ENCODE data around the gene ARGLU1.
A peak's percentile ranks its signal among the peaks of the same experiment; 100 is the strongest.

ARGLU1 gene

DNA sequence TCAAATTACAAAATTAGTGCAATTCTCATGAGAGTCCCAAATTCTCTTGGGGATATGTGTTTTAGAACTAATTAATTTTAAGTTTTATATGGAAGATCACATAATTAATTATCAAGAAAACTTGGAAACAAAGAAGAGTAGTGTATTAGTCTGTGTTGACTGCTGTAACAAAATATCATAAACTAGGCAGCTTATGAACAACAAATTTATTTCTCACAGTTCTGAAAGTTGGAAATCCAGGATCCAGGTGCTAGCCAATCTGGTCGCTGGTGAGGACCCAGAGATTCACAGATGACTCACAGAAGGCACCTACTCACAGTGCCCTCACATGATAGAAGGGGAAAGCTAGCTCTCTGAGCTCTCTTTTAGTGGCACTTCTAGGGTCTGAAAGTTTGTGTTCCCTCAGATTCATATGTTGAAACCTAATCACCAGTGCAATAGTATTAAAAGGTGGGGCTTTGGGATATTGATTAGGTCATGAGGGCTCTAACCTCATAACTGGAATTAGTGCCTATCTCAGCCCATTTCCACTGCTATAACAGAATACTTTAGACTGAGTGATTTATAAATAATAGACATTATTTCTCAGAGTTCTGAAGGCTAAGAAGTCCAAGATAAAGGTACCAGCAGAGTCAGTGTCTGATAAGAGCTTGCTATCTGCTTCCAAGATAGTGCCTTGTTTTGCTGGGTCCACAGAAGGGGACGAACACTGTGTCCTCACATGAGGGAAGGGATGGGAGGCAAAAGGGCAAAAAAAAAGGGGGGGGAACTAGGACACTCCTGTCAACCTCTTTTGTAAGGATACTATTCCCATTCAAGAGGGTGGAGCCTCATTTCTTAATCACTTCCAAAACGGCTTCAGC, 1.5 kb upstream of the ARGLU1 start:
- no CpG with 5 or more reads among the region's 3 CpGs for WGBS (ENCODE audit: extremely low coverage, insufficient coverage, insufficient read length)
- H2AFZ ChIP-seq (ENCODE audit: insufficient read depth, low read length, poor library complexity) = no peak overlapping the region
- no peak overlapping the region for H2BK5ac ChIP-seq (ENCODE audit: low read depth, low read length, poor library complexity)
- no peak overlapping the region for H3K4ac ChIP-seq (ENCODE audit: low read depth, low read length)
- H3K9ac ChIP-seq (ENCODE audit: low read length) = no peak overlapping the region
- H3K36me3 ChIP-seq (ENCODE audit: control insufficient read depth in 1 of 2, insufficient read depth in 2 of 2, low read length in 2 of 2) = no peaks in the 10 kb centered on the region
- no peak overlapping the region for H4K12ac ChIP-seq (ENCODE audit: low read depth, low read length)
- H3K14ac ChIP-seq (ENCODE audit: low read length) = no peak overlapping the region
- no peak overlapping the region for H2BK12ac ChIP-seq (ENCODE audit: low read length)
- H3K4me3 ChIP-seq (ENCODE audit: low read depth, low read length) = no peak overlapping the region
- no peak overlapping the region for H3K18ac ChIP-seq (ENCODE audit: low read length)
- no peak overlapping the region for H4K91ac ChIP-seq (ENCODE audit: low read depth, low read length)
- no peaks in the 10 kb centered on the region for H3K27me3 ChIP-seq (ENCODE audit: insufficient read depth, low read length)
- no peak overlapping the region for H2AK5ac ChIP-seq (ENCODE audit: low read length)
- H2BK120ac ChIP-seq (ENCODE audit: insufficient read depth, low read length, poor library complexity) = no peak overlapping the region
- DNase-seq = peak; percentile 49 to 77
- peaks cover 7% of the 10 kb centered on the region for H3K79me1 ChIP-seq (ENCODE audit: low read length)
- H3K27ac ChIP-seq (ENCODE audit: low read depth, low read length) = no peak overlapping the region
- peaks cover 1% of the 10 kb centered on the region in 2 experiments for H3K4me1 ChIP-seq (ENCODE audit: control insufficient read depth in 1 of 2, insufficient read depth in 2 of 2, low read length in 2 of 2)
- no peaks in the 10 kb centered on the region for H3K9me3 ChIP-seq (ENCODE audit: insufficient read depth, low read depth, low read length)
- no peak overlapping the region for H3K23ac ChIP-seq (ENCODE audit: low read length)
- peak overlapping the region; percentile 44 for H3K4me2 ChIP-seq (ENCODE audit: low read length)
- H4K8ac ChIP-seq (ENCODE audit: low read depth, low read length) = no peak overlapping the region
- peaks cover 12% of the 10 kb centered on the region for H3K79me2 ChIP-seq (ENCODE audit: control insufficient read depth, insufficient read depth, low read length, poor library complexity)

DNA sequence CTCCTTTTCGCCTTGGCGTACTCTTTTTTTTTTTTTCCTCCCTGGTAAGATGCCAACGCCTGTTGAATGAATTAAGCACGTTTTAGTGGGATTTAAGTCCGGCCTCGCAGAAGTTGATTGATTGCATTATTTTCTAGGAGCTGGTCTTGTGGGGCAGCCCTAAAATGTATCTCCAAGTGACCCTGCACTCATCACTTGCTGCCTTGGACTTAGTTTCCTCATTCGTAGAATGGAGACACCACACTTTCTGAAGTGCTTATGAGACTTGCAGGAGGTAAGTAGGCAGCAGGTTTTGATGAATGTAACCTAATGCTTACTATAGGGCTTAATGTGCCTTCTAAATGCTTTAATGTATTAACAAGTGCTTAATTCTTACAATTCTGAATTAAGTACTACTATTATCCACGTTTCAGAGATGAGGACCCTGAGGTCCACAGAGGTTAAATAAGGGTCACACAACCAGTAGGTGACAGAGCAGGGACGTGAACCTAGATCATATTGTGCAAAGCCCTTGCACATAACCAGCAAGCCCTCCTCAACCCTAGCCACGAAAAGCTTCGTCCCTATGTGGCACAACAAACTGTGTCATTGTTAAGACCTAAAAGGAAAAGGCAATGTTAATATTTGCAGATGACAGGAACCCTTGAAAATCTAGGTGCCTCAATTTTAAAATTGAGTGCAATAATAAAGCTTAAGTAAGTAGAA, 514 bp upstream of the ARGLU1 start:
- peaks cover 2% of the 10 kb centered on the region in 2 experiments for H3K4me1 ChIP-seq (ENCODE audit: control insufficient read depth in 1 of 2, insufficient read depth in 2 of 2, low read length in 2 of 2)
- no peak overlapping the region for H2BK120ac ChIP-seq (ENCODE audit: insufficient read depth, low read length, poor library complexity)
- peak overlapping the region; percentile 69 for H2AFZ ChIP-seq (ENCODE audit: insufficient read depth, low read length, poor library complexity)
- peak overlapping the region; percentile 68 for H3K4me2 ChIP-seq (ENCODE audit: low read length)
- no peak overlapping the region for H4K91ac ChIP-seq (ENCODE audit: low read depth, low read length)
- no peak overlapping the region for H2BK5ac ChIP-seq (ENCODE audit: low read depth, low read length, poor library complexity)
- H4K8ac ChIP-seq (ENCODE audit: low read depth, low read length) = peak overlapping the region; percentile 74
- H2BK12ac ChIP-seq (ENCODE audit: low read length) = no peak overlapping the region
- no peak overlapping the region for H3K9ac ChIP-seq (ENCODE audit: low read length)
- no peaks in the 10 kb centered on the region for H3K9me3 ChIP-seq (ENCODE audit: insufficient read depth, low read depth, low read length)
- no peak overlapping the region for H2AK5ac ChIP-seq (ENCODE audit: low read length)
- WGBS (ENCODE audit: extremely low coverage, insufficient coverage, insufficient read length) = no CpG with 5 or more reads among the region's 11 CpGs
- H4K12ac ChIP-seq (ENCODE audit: low read depth, low read length) = no peak overlapping the region
- H3K18ac ChIP-seq (ENCODE audit: low read length) = no peak overlapping the region
- H3K79me1 ChIP-seq (ENCODE audit: low read length) = peaks cover 7% of the 10 kb centered on the region
- peaks cover 15% of the 10 kb centered on the region for H3K79me2 ChIP-seq (ENCODE audit: control insufficient read depth, insufficient read depth, low read length, poor library complexity)
- DNase-seq = no peak
- H3K4ac ChIP-seq (ENCODE audit: low read depth, low read length) = no peak overlapping the region
- no peak overlapping the region for H3K27ac ChIP-seq (ENCODE audit: low read depth, low read length)
- no peaks in the 10 kb centered on the region for H3K36me3 ChIP-seq (ENCODE audit: control insufficient read depth in 1 of 2, insufficient read depth in 2 of 2, low read length in 2 of 2)
- H3K27me3 ChIP-seq (ENCODE audit: insufficient read depth, low read length) = no peaks in the 10 kb centered on the region
- no peak overlapping the region for H3K4me3 ChIP-seq (ENCODE audit: low read depth, low read length)
- H3K14ac ChIP-seq (ENCODE audit: low read length) = no peak overlapping the region
- H3K23ac ChIP-seq (ENCODE audit: low read length) = no peak overlapping the region

DNA sequence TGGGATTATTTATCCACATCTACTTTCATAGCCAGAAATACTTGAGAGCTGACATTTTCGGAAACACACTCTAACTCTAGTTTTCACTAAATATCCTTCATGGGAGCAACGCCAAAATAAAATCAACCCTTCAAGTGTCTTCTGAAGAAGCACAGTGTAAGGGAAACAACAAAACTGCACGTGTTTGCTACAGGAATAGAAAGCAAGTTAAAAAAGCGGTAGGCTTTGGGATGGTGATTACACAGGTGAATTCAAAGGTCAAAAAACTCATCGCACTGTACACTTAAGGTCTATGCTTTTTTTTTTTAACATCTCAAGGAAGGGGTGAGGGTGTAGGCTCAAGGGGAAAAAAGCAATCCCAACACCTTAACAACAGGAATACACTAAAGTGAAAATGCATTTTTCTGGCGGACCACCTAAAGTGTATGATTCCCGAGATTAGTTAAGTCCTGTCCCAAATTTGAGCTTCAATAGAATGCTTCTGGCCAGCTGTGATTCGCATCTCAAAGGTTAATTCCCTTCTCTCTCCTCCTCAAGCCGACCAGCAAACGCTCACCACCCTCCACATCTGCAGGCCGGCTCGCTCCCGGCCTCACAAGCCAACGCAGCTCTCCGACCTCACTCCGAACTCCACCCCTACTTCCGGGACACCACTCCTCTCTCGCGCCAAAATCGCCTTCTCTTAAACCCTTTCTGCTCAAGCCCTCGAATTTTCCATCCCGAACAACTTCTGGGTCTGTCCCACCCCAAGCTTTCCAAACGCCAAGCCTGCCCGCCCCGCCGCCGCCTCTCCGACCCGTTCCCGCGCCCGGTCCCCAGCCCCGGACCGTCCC, 1.1 kb downstream of the ARGLU1 start:
- Histone ChIP-seq H2BK12ac (ENCODE audit: low read length) (no peak overlapping the region), H4K8ac (ENCODE audit: low read depth, low read length) (peak overlapping the region; percentile 98), H3K14ac (ENCODE audit: low read length) (peak overlapping the region; percentile 98), H3K23ac (ENCODE audit: low read length) (no peak overlapping the region), H3K9me3 (ENCODE audit: insufficient read depth, low read depth, low read length) (no peaks in the 10 kb centered on the region), H2AFZ (ENCODE audit: insufficient read depth, low read length, poor library complexity) (peak overlapping the region; percentile 75), H3K4me3 (ENCODE audit: low read depth, low read length) (peak overlapping the region; percentile 98), H3K9ac (ENCODE audit: low read length) (peak overlapping the region; percentile 14), H2BK120ac (ENCODE audit: insufficient read depth, low read length, poor library complexity) (no peak overlapping the region), H3K4ac (ENCODE audit: low read depth, low read length) (peak overlapping the region; percentile 98), H3K79me2 (ENCODE audit: control insufficient read depth, insufficient read depth, low read length, poor library complexity) (peaks cover 18% of the 10 kb centered on the region), H3K27ac (ENCODE audit: low read depth, low read length) (peak overlapping the region; percentile 88), H3K79me1 (ENCODE audit: low read length) (peaks cover 7% of the 10 kb centered on the region), H3K4me2 (ENCODE audit: low read length) (peak overlapping the region; percentile 66), H3K27me3 (ENCODE audit: insufficient read depth, low read length) (no peaks in the 10 kb centered on the region), H2AK5ac (ENCODE audit: low read length) (no peak overlapping the region), H3K36me3 (ENCODE audit: control insufficient read depth in 1 of 2, insufficient read depth in 2 of 2, low read length in 2 of 2) (no peaks in the 10 kb centered on the region), H4K91ac (ENCODE audit: low read depth, low read length) (peak overlapping the region; percentile 94), H3K18ac (ENCODE audit: low read length) (peak overlapping the region; percentile 96), H3K4me1 (ENCODE audit: control insufficient read depth in 1 of 2, insufficient read depth in 2 of 2, low read length in 2 of 2) (peaks cover 2% of the 10 kb centered on the region in 2 experiments), H4K12ac (ENCODE audit: low read depth, low read length) (peak overlapping the region; percentile 94), H2BK5ac (ENCODE audit: low read depth, low read length, poor library complexity) (no peak overlapping the region)
- WGBS (ENCODE audit: extremely low coverage, insufficient coverage, insufficient read length) = no CpG with 5 or more reads among the region's 34 CpGs
- peak; percentile 47 to 65 for DNase-seq

DNA sequence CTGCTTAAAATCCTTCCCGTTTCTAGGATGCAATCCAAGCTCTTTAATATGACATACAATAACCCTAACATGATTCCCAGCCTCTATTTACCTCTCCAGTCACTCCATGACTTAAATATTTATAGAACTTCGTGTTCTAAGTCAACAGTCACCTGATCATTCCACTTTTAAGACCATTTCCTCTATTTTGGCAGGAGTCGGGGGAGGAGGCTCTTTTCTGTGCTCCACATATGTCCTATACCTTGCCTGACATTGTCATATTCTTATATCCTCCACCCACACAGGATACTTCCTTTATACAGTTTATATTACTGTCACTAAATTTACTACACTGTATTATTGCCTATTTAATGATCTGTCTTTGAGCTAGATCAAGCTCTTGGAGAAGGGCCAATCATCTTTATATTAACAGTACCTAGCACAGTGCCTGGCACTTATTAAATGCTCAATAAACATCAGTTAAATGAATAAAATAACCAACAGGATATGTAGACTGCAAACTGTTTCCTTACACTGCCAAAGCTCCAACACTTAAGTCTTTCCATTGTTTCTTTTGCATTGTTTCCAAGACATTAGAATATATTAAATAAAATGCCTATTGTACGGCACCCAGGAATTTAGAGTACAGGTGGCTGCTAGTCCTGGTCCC, 2.7 kb downstream of the ARGLU1 start:
- H3K79me1 ChIP-seq (ENCODE audit: low read length) = peaks cover 7% of the 10 kb centered on the region
- H2AFZ ChIP-seq (ENCODE audit: insufficient read depth, low read length, poor library complexity) = no peak overlapping the region
- WGBS (ENCODE audit: extremely low coverage, insufficient coverage, insufficient read length) = no CpG with 5 or more reads among the region's 4 CpGs
- no peaks in the 10 kb centered on the region for H3K9me3 ChIP-seq (ENCODE audit: insufficient read depth, low read depth, low read length)
- no peak overlapping the region for H3K9ac ChIP-seq (ENCODE audit: low read length)
- H2BK5ac ChIP-seq (ENCODE audit: low read depth, low read length, poor library complexity) = no peak overlapping the region
- no peak for DNase-seq
- H4K8ac ChIP-seq (ENCODE audit: low read depth, low read length) = no peak overlapping the region
- no peaks in the 10 kb centered on the region for H3K36me3 ChIP-seq (ENCODE audit: control insufficient read depth in 1 of 2, insufficient read depth in 2 of 2, low read length in 2 of 2)
- H3K4me1 ChIP-seq (ENCODE audit: control insufficient read depth in 1 of 2, insufficient read depth in 2 of 2, low read length in 2 of 2) = peaks cover 2% of the 10 kb centered on the region in 2 experiments
- H3K18ac ChIP-seq (ENCODE audit: low read length) = no peak overlapping the region
- no peak overlapping the region for H3K4me3 ChIP-seq (ENCODE audit: low read depth, low read length)
- H3K23ac ChIP-seq (ENCODE audit: low read length) = no peak overlapping the region
- H2AK5ac ChIP-seq (ENCODE audit: low read length) = no peak overlapping the region
- no peak overlapping the region for H4K91ac ChIP-seq (ENCODE audit: low read depth, low read length)
- H3K4me2 ChIP-seq (ENCODE audit: low read length) = peak overlapping the region; percentile 16
- no peak overlapping the region for H2BK12ac ChIP-seq (ENCODE audit: low read length)
- no peak overlapping the region for H3K27ac ChIP-seq (ENCODE audit: low read depth, low read length)
- peaks cover 22% of the 10 kb centered on the region for H3K79me2 ChIP-seq (ENCODE audit: control insufficient read depth, insufficient read depth, low read length, poor library complexity)
- no peak overlapping the region for H4K12ac ChIP-seq (ENCODE audit: low read depth, low read length)
- no peak overlapping the region for H3K14ac ChIP-seq (ENCODE audit: low read length)
- H3K4ac ChIP-seq (ENCODE audit: low read depth, low read length) = peak overlapping the region; percentile 94
- H3K27me3 ChIP-seq (ENCODE audit: insufficient read depth, low read length) = no peaks in the 10 kb centered on the region
- no peak overlapping the region for H2BK120ac ChIP-seq (ENCODE audit: insufficient read depth, low read length, poor library complexity)

Measured in trophoblast cell (in vitro differentiated cells and primary cell).